DND-41 (cell line): ENCODE data around the gene COPA.

Experiments used
- ATAC-seq: fragments of 200-7000 bp; cut with Tn5 transposase; 3 replicates; pipeline ENCODE4 v1.9.1; 2021; ENCODE audit warnings: low read depth; ENCODE audit not compliant: insufficient read depth
- DNase-seq: peaks from one replicate; pipeline ENCODE4 v3.0.0-alpha.2; 2020
- H2AFZ ChIP-seq: 2 replicates; pipeline ENCODE4 v1.6.0; 2012; ENCODE audit warnings: low read depth, low read length
- H3K27ac ChIP-seq: 2 replicates; pipeline ENCODE4 v1.5.1; 2012; ENCODE audit warnings: low read length, inconsistent platforms
- H3K27me3 ChIP-seq: fragments of 200-600 bp; sonication (generic); 2 replicates; pipeline ENCODE4 v1.6.0; 2012; ENCODE audit warnings: low read length, mild to moderate bottlenecking, inconsistent platforms; ENCODE audit not compliant: insufficient read depth, poor library complexity
- H3K36me3 ChIP-seq: 2 replicates; pipeline ENCODE4 v1.5.1; 2012; ENCODE audit warnings: low read length, inconsistent platforms; ENCODE audit not compliant: insufficient read depth
- H3K4me1 ChIP-seq: 2 replicates; pipeline ENCODE4 v1.5.1; 2012; ENCODE audit warnings: mild to moderate bottlenecking, low read length; ENCODE audit not compliant: insufficient read depth
- H3K4me2 ChIP-seq: 2 replicates; pipeline ENCODE4 v1.6.0; 2012; ENCODE audit warnings: mild to moderate bottlenecking, moderate library complexity, low read length, inconsistent platforms; ENCODE audit not compliant: insufficient read depth
- H3K4me3 ChIP-seq, 2 experiments: fragments of 200-600 bp in 1 of 2; shearing (Covaris generic) in 1 of 2; 2 replicates each; pipeline ENCODE4 v1.5.1; 2012 to 2016; ENCODE audit warnings: inconsistent platforms in 2 of 2, low read length in 2 of 2, mild to moderate bottlenecking in 2 of 2, low read depth in 1 of 2, moderate library complexity in 1 of 2
- H3K79me2 ChIP-seq: 2 replicates; pipeline ENCODE4 v1.6.0; 2012; ENCODE audit warnings: low read length, inconsistent platforms; ENCODE audit not compliant: insufficient read depth
- H3K9ac ChIP-seq: 2 replicates; pipeline ENCODE4 v1.6.0; 2012; ENCODE audit warnings: low read depth, mild to moderate bottlenecking, inconsistent platforms, low read length, moderate library complexity
- H3K9me3 ChIP-seq: 2 replicates; pipeline ENCODE4 v1.5.1; 2012; ENCODE audit warnings: low read length, moderate library complexity, mild to moderate bottlenecking, inconsistent platforms; ENCODE audit not compliant: insufficient read depth, severe bottlenecking
- H4K20me1 ChIP-seq: 2 replicates; pipeline ENCODE4 v1.6.0; 2012; ENCODE audit warnings: low read length; ENCODE audit not compliant: insufficient read depth
- EZH2 ChIP-seq: IDR thresholded peaks from 3 replicates; pipeline ENCODE4 v1.6.1; 2012; ENCODE audit warnings: borderline replicate concordance, low read depth, mild to moderate bottlenecking, moderate library complexity, low read length, inconsistent platforms; ENCODE audit not compliant: severe bottlenecking
- TF ChIP-seq, protein P1 (sequence below): IDR thresholded peaks from 2 replicates; pipeline ENCODE4 v1.5.1; 2012; ENCODE audit warnings: borderline replicate concordance, low read length, moderate library complexity, mild to moderate bottlenecking; ENCODE audit not compliant: poor library complexity, severe bottlenecking; ENCODE audit errors: extremely low read depth

Gene COPA

DNA sequence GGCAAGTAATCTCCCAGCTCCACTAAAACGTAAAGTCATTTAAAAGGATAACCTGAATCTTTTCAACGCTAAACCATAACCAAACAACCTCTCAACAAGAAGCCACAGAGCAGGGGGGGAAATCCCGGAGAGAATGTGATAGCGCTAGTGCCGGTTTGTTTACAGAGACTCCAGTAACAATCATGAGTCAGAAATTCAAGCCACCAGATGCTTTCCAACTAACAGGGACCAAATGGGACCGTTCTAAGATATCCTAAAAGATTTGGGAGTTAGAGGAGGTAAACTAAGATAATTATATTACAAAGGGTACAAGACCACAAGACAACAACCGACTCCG lies 81.5 kb downstream of the COPA start:
- H4K20me1 ChIP-seq = peaks cover 2% of the 10 kb centered on the region; the same call in 1 of the 2 replicates
- H3K36me3 ChIP-seq = peaks cover 17% of the 10 kb centered on the region
- H3K79me2 ChIP-seq = peaks cover 57% of the 10 kb centered on the region
- TF ChIP-seq EZH2 = no peak
- TF ChIP-seq, protein P1, sequence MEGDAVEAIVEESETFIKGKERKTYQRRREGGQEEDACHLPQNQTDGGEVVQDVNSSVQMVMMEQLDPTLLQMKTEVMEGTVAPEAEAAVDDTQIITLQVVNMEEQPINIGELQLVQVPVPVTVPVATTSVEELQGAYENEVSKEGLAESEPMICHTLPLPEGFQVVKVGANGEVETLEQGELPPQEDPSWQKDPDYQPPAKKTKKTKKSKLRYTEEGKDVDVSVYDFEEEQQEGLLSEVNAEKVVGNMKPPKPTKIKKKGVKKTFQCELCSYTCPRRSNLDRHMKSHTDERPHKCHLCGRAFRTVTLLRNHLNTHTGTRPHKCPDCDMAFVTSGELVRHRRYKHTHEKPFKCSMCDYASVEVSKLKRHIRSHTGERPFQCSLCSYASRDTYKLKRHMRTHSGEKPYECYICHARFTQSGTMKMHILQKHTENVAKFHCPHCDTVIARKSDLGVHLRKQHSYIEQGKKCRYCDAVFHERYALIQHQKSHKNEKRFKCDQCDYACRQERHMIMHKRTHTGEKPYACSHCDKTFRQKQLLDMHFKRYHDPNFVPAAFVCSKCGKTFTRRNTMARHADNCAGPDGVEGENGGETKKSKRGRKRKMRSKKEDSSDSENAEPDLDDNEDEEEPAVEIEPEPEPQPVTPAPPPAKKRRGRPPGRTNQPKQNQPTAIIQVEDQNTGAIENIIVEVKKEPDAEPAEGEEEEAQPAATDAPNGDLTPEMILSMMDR = no peak
- H3K4me1 ChIP-seq = peaks cover 49% of the 10 kb centered on the region
- peak overlapping the region; percentile 80 for H2AFZ ChIP-seq
- H3K4me3 ChIP-seq = peak overlapping the region; percentile 56 to 77; a peak in 3 of 4 replicates
- H3K27me3 ChIP-seq = no peaks in the 10 kb centered on the region
- peak overlapping the region; percentile 83 for H3K4me2 ChIP-seq
- H3K9me3 ChIP-seq = no peaks in the 10 kb centered on the region
- H3K27ac ChIP-seq = peak overlapping the region; percentile 94
- peak; percentile 31 for ATAC-seq
- DNase-seq = peak; percentile 41
- peak overlapping the region; percentile 79 for H3K9ac ChIP-seq

DNA sequence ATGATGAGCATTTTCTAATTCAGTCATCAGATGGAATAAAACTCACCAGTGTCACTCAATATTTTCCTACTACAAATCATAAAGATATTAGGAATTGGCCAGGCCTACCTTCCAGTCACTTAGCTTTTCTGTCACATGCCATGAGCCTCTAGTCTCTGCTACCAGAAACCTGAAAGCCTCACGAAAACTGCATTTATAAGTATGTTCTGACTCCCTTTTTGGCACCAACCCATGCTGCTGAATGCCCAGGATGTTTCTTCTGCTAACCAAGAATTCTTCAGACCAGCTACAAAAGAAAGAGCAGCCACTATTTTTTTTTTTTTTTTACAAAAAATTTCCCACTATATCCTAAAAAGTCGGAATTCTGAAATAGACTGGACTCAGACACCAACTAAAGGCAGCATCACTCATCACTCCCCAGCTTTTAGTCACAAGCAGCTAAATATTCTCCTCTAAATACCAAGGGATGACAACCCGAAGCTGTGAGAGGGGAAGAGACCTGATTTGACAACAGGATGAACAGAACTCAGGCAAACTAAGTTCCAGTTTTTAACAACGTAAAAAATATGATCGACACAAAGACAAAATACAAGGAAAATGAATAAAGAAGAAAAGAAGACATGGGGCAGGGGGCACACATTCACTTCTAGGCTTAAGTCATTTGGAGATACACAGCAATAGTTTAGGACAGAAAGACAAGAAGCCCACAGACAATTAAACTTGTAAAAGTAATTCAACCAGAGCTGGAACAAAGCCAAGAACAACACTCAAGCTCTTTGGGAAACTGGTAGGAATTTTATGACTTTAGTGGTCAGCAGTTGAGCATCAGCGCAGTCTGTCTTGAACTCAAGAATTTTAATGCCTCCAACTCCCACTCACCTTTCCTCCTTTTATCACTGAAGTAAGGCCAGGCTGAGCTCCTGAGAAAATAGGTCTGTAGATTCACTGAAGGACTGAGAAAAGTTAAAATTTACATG lies 82.4 kb downstream of the COPA start:
- no peak overlapping the region for H2AFZ ChIP-seq
- no peak for DNase-seq
- peaks cover 65% of the 10 kb centered on the region for H3K79me2 ChIP-seq
- H3K4me3 ChIP-seq = peak overlapping the region; percentile 56 to 77; a peak in 3 of 4 replicates
- H3K27me3 ChIP-seq = no peaks in the 10 kb centered on the region
- peaks cover 49% of the 10 kb centered on the region for H3K4me1 ChIP-seq
- H3K36me3 ChIP-seq = peaks cover 24% of the 10 kb centered on the region
- peak overlapping the region; percentile 83 for H3K4me2 ChIP-seq
- H3K27ac ChIP-seq = peak overlapping the region; percentile 57
- H4K20me1 ChIP-seq = peaks cover 5% of the 10 kb centered on the region; the same call in 1 of the 2 replicates
- peak overlapping the region; percentile 79 for H3K9ac ChIP-seq
- ATAC-seq = no peak
- no peak for TF ChIP-seq EZH2
- TF ChIP-seq, protein P1 = no peak
- no peaks in the 10 kb centered on the region for H3K9me3 ChIP-seq

DNA sequence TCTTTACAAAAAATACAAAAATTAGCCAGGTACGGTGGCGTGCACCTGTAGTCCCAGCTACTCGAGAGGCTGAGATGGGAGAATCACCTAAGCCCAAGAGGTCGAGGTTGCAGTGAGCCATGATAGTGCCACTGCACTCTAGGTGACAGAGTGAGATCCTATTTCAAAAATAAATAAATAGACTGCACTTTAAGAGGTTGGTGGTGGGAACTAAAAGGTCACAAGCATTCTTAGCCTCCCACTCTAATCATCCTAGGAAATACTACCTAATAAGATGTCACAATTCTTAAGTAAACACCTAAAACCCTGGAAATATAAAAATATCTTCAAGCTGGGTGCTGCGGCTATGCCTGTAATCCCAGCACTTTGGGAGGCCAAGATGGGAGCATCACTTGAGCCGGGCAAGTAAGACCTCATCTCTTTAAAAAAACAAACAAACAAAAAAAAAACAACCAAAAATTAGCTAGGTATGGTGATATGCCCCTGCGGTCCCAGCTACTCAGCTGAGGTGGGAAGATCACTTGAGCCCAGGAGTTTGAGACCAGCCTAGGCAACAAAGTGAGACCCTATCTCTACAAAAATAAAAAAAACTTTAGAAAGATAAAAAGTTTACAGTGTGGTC lies 84.8 kb downstream of the COPA start:
- Histone ChIP-seq H3K9me3 (no peaks in the 10 kb centered on the region), H3K27me3 (no peaks in the 10 kb centered on the region), H3K4me2 (peak overlapping the region; percentile 39), H2AFZ (no peak overlapping the region), H3K4me3 (no peak overlapping the region), H3K36me3 (peaks cover 40% of the 10 kb centered on the region), H3K4me1 (peaks cover 47% of the 10 kb centered on the region), H3K9ac (no peak overlapping the region), H4K20me1 (peaks cover 7% of the 10 kb centered on the region; the same call in 1 of the 2 replicates), H3K27ac (no peak overlapping the region), H3K79me2 (peaks cover 87% of the 10 kb centered on the region)
- TF ChIP-seq, protein P1 = no peak
- TF ChIP-seq EZH2 = no peak
- DNase-seq = no peak
- ATAC-seq = no peak
